Sigmoid colon (tissue), 4 donors: Measurements from ENCODE around the gene SIVA1.

Source experiments
- CTCF ChIP-seq, 4 experiments: fragments of 450-650 bp in 3 of 4; fragments of 200-600 bp in 1 of 4; IDR thresholded peaks; one replicate each; pipeline ENCODE4 v1.5.1; 2016 to 2019; ENCODE audit warnings: antibody characterized with exemption in 4 of 4, mild to moderate bottlenecking in 3 of 4, moderate library complexity in 2 of 4
- EP300 ChIP-seq, 4 donors: sonication (generic); formaldehyde crosslinking; IDR thresholded peaks; one replicate each; pipeline ENCODE4 v1.6.1; 2017; ENCODE audit warnings: antibody characterized with exemption in 4 of 4
- POLR2A ChIP-seq, 2 donors: fragments of 450-650 bp; IDR thresholded peaks; one replicate each; pipeline ENCODE4 v1.6.1; 2016; ENCODE audit warnings: antibody characterized with exemption in 2 of 2, mild to moderate bottlenecking in 2 of 2, moderate library complexity in 2 of 2
- POLR2AphosphoS5 ChIP-seq, 4 donors: sonication (generic); formaldehyde crosslinking; IDR thresholded peaks; one replicate each; pipeline ENCODE4 v1.6.1; 2017; ENCODE audit warnings: antibody characterized with exemption in 4 of 4

GRCh38 chr14:104744484-104744883 is 8.5 kb upstream of the SIVA1 start:
- TF ChIP-seq CTCF (IDR thresholded peaks at IDR 0.05) (no peak), POLR2AphosphoS5 (IDR thresholded peaks at IDR 0.05) (no peak), POLR2A (IDR thresholded peaks at IDR 0.05) (no peak), EP300 (IDR thresholded peaks at IDR 0.05) (no peak)
